ENCODE measurements around the gene ATG3. TPM values are rescaled to one million over a fixed set of nuclear protein-coding genes. Genes with fewer than 3 reads are reported as not detected.
"Not testable (repeated sequence)": the region's sequence is repeated elsewhere in the genome, so short reads cannot be mapped to it uniquely, and the experiment has no call there.

The ATG3 gene
- total RNA-seq, 1 experiment from 2014 or later, result 54.6 TPM

DNA sequence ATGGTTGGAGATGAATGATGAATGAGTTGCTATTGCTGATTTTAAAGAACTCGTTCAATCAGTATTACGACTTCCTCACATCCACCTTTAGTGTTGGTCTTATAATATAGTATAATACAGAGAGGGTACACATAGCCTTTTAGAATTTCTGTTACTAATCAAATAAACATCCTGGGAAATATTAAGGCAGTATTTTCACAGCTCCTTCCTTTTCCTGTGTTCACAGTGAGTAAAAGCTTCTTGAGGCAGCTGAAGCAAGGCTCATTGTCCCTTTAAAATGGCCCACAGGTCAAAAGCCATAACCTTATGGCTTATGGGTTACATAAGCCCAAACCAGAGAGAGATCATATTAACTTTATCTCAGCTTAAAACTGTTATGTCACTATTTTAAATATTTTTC is 61.1 kb downstream of the ATG3 start:
- no peaks in the 10 kb centered on the region for H3K9me3 Mint-ChIP-seq (ENCODE audit: low read depth, unreplicated experiment)

DNA sequence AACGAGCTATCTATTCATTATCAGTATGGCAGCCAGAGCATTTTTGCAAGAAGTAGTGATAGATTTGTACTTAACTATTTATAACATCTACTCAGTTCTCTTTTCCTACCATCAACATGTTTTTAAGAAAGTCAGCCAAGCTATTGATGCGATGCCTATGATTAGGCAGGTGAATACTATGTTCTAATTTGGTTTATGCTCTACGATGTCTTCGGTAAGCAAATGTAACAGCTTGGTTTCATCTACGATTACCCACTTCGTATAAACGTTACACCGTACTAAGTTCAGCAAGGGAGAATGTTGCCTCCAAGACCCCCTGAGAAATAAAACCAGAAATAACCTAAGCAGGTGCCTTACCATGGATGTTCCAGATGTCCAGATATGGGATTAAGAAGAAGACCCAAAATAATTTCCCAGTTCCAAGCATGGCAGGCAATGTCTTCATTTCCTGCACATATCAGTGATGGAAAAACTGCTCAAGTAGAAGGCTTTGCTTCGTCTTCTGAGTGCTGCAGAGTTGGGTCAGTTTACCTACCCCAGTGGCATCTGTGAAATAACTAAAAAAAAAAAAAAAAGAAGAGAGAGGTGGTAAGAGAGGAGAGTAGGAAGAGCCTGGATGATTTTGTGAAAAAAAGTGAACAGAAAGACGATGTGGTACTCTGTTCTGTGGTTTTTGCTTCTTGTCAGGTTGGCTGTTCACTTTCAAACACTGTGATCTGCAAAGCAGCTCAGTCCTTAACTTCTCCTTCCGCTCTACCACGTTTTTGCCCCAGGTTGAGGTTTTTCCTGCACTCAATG is 62.6 kb downstream of the ATG3 start, which contains the start of gene BTLA:
Gene BTLA, minus strand, starts transcription at position 559 of the 798 bp plus-strand sequence. Its CDS starts 114 bp downstream, at position 445.
- Mint-ChIP-seq H3K36me3 (ENCODE audit: insufficient read depth, unreplicated experiment) (no peaks in the 10 kb centered on the region), H3K4me1 (ENCODE audit: low read depth, unreplicated experiment) (no peaks in the 10 kb centered on the region), H3K27me3 (ENCODE audit: unreplicated experiment) (no peaks in the 10 kb centered on the region), H3K27ac (ENCODE audit: unreplicated experiment) (no peak within 1 kb of the TSS), H3K4me3 (ENCODE audit: low read depth, unreplicated experiment) (no peak within 1 kb of the TSS), H3K9me3 (ENCODE audit: low read depth, unreplicated experiment) (no peaks in the 10 kb centered on the region)
- intact Hi-C loops (cut with micrococcal nuclease; ENCODE audit: unreplicated experiment), result no loop called here
- DNase-seq, result no peak
- TF ChIP-seq, protein P1, sequence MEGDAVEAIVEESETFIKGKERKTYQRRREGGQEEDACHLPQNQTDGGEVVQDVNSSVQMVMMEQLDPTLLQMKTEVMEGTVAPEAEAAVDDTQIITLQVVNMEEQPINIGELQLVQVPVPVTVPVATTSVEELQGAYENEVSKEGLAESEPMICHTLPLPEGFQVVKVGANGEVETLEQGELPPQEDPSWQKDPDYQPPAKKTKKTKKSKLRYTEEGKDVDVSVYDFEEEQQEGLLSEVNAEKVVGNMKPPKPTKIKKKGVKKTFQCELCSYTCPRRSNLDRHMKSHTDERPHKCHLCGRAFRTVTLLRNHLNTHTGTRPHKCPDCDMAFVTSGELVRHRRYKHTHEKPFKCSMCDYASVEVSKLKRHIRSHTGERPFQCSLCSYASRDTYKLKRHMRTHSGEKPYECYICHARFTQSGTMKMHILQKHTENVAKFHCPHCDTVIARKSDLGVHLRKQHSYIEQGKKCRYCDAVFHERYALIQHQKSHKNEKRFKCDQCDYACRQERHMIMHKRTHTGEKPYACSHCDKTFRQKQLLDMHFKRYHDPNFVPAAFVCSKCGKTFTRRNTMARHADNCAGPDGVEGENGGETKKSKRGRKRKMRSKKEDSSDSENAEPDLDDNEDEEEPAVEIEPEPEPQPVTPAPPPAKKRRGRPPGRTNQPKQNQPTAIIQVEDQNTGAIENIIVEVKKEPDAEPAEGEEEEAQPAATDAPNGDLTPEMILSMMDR (IDR thresholded peaks at IDR 0.05; ENCODE audit: unreplicated experiment), result no peak
- BruUV-seq (replicated peaks), result no TSS peak
- CTCF ChIA-PET, result no interaction called here

More for the DNA sequence above, 61.1 kb downstream of the ATG3 start:
- BruUV-seq (replicated peaks), result no TSS peak
- Mint-ChIP-seq H3K4me3 (ENCODE audit: low read depth, unreplicated experiment) (no peak overlapping the region), H3K4me1 (ENCODE audit: low read depth, unreplicated experiment) (no peaks in the 10 kb centered on the region), H3K36me3 (ENCODE audit: insufficient read depth, unreplicated experiment) (no peaks in the 10 kb centered on the region), H3K27ac (ENCODE audit: unreplicated experiment) (no peak overlapping the region), H3K27me3 (ENCODE audit: unreplicated experiment) (no peaks in the 10 kb centered on the region)
- intact Hi-C loops (cut with micrococcal nuclease; ENCODE audit: unreplicated experiment), result no loop called here
- DNase-seq, result no peak
- CTCF ChIA-PET, result no interaction called here
- TF ChIP-seq, protein P1 (IDR thresholded peaks at IDR 0.05; ENCODE audit: unreplicated experiment), result no peak

DNA sequence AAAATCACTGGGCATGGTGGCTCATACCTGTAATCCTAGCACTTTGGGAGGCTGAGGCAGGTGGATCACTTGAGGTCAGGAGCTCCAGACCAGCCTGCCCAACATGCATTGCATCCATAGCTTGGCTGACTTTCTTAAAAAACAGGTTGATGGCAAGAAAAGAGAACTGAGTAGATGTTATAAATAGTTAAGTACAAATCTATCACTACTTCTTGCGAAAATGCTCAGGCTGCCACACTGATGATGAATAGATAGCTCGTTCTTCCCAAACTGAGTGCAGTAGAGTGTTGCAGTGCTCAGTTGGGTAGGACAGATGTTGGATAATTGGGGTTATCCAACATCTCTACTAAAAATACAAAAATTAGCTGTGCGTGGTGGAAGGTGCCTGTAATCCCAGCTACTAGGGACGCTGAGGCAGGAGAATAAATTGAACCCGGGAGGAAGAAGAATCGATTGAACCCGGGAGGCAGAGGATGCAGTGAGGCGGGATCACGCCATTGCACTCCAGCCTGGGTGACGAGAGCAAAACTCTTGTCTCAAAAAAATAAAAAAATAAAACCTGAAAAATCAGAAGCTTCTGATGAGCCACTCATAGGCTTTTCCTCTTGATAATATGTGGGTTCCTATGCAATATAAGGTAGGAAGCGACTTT is 63.7 kb downstream of the ATG3 start:
- no peak for DNase-seq
- TF ChIP-seq, protein P1 (IDR thresholded peaks at IDR 0.05; ENCODE audit: unreplicated experiment), result no peak
- Mint-ChIP-seq H3K27ac (ENCODE audit: unreplicated experiment) (no peak overlapping the region), H3K36me3 (ENCODE audit: insufficient read depth, unreplicated experiment) (no peaks in the 10 kb centered on the region), H3K4me1 (ENCODE audit: low read depth, unreplicated experiment) (no peaks in the 10 kb centered on the region), H3K4me3 (ENCODE audit: low read depth, unreplicated experiment) (no peak overlapping the region), H3K9me3 (ENCODE audit: low read depth, unreplicated experiment) (no peaks in the 10 kb centered on the region), H3K27me3 (ENCODE audit: unreplicated experiment) (no peaks in the 10 kb centered on the region)
- CTCF ChIA-PET, result no interaction called here
- intact Hi-C loops (cut with micrococcal nuclease; ENCODE audit: unreplicated experiment), result no loop called here
- BruUV-seq (replicated peaks), result no TSS peak

DNA sequence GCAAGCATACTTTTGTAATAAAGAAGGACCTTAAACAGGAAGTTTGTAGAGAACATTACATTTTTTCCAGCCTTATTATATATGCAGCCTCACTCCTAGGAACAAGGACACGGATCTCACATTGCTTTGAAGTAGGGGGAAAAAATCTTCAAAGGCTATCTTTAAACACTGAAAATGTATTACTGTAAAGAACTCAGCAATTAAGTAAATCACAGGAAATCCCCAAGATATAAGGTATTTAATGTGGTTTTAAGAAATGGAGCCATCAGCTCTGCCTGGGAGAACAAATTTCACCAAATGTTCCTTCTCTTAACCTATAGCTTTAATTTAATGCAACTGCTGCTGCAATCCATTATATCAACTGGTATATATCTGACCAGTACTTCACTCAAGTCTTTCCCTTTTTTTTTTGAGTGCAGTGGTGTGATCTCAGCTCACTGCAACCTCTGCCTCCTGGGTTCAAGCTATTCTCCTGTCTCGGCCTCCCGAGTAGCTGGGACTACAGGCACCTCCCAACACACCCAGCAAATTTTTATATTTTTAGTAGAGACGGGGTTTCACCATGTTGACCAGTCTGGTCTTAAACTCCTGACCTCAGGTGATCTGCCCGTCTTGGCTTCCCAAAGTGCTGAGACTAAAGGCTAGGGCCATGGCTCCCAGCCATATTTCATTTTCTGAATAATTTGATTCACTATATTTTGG is 65.2 kb downstream of the ATG3 start:
- H3K36me3 Mint-ChIP-seq (ENCODE audit: insufficient read depth, unreplicated experiment), result no peaks in the 10 kb centered on the region
- TF ChIP-seq, protein P1 (IDR thresholded peaks at IDR 0.05; ENCODE audit: unreplicated experiment), result no peak
- H3K9me3 Mint-ChIP-seq (ENCODE audit: low read depth, unreplicated experiment), result no peaks in the 10 kb centered on the region
- CTCF ChIA-PET, result interaction anchor here (0.6 kb wide), 1 partner anchor 729 kb away, joined by 4 read pairs; no protein-coding TSS in a partner anchor
- no peak for DNase-seq
- BruUV-seq (replicated peaks), result no TSS peak
- no peaks in the 10 kb centered on the region for H3K4me1 Mint-ChIP-seq (ENCODE audit: low read depth, unreplicated experiment)
- no peaks in the 10 kb centered on the region for H3K27me3 Mint-ChIP-seq (ENCODE audit: unreplicated experiment)
- no peak overlapping the region for H3K27ac Mint-ChIP-seq (ENCODE audit: unreplicated experiment)
- no peak overlapping the region for H3K4me3 Mint-ChIP-seq (ENCODE audit: low read depth, unreplicated experiment)
- intact Hi-C loops (cut with micrococcal nuclease; ENCODE audit: unreplicated experiment), result no loop called here

DNA sequence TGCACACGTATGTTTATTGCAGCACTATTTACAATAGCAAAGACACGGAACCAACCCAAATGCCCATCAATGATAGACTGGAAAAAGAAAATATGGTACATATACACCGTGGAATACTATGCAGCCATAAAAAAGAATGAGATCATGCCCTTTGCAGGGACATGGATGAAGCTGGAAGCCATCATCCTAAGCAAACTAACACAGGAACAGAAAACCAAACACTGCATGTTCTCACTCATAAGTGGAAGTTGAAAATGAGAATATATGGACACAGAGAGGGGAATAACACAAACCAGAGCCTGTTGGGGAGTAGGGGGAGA is 67.4 kb downstream of the ATG3 start:
- H3K4me1 Mint-ChIP-seq (ENCODE audit: low read depth, unreplicated experiment); H3K27ac Mint-ChIP-seq (ENCODE audit: unreplicated experiment); BruUV-seq (replicated peaks); H3K36me3 Mint-ChIP-seq (ENCODE audit: insufficient read depth, unreplicated experiment); H3K4me3 Mint-ChIP-seq (ENCODE audit: low read depth, unreplicated experiment); intact Hi-C loops (cut with micrococcal nuclease; ENCODE audit: unreplicated experiment); DNase-seq; CTCF ChIA-PET; H3K27me3 Mint-ChIP-seq (ENCODE audit: unreplicated experiment); H3K9me3 Mint-ChIP-seq (ENCODE audit: low read depth, unreplicated experiment): not testable (repeated sequence)
